SU-DHL-6 (cell line): Measurements from ENCODE around the gene ADAMTS17.

Source experiments
- H2AFZ ChIP-seq: fragments of 200-600 bp; sonication (generic); 2 replicates; pipeline ENCODE4 v1.6.1; 2014; ENCODE audit warnings: low read depth, mild to moderate bottlenecking, moderate library complexity, mixed read lengths, antibody characterized with exemption, low read length; ENCODE audit not compliant: severe bottlenecking
- H3F3A ChIP-seq: fragments of 200-600 bp; shearing (Covaris generic); 2 replicates; pipeline ENCODE4 v1.6.0; 2016; ENCODE audit warnings: antibody characterized with exemption, mild to moderate bottlenecking; ENCODE audit not compliant: insufficient read depth
- H3K27ac ChIP-seq: fragments of 200-600 bp; sonication (generic); 2 replicates; pipeline ENCODE4 v1.5.1; 2016; ENCODE audit warnings: low read depth, mild to moderate bottlenecking, low read length, moderate library complexity, mixed read lengths
- H3K27me3 ChIP-seq: fragments of 200-600 bp; sonication (generic), shearing (Covaris generic); 2 replicates; pipeline ENCODE4 v1.6.0; 2014; ENCODE audit warnings: mild to moderate bottlenecking, low read length
- H3K36me3 ChIP-seq: fragments of 200-600 bp; sonication (generic); 2 replicates; pipeline ENCODE4 v1.6.1; 2014; ENCODE audit warnings: mild to moderate bottlenecking, low read length, mixed read lengths
- H3K4me2 ChIP-seq: fragments of 300-600, 200-600 bp; shearing (Covaris generic), sonication (generic); 2 replicates; pipeline ENCODE4 v1.6.0; 2014; ENCODE audit warnings: low read length, low read depth, mild to moderate bottlenecking; ENCODE audit not compliant: poor library complexity, severe bottlenecking
- H3K4me3 ChIP-seq: fragments of 200-600 bp; sonication (generic); 2 replicates; pipeline ENCODE4 v1.5.1; 2014; ENCODE audit warnings: antibody characterized with exemption, low read length, mild to moderate bottlenecking, mixed read lengths; ENCODE audit not compliant: insufficient read depth, poor library complexity, severe bottlenecking
- H3K79me2 ChIP-seq: fragments of 200-600 bp; sonication (generic); 2 replicates; pipeline ENCODE4 v1.6.1; 2014; ENCODE audit warnings: mild to moderate bottlenecking, low read length, moderate library complexity; ENCODE audit not compliant: insufficient read depth
- H3K9ac ChIP-seq: fragments of 200-600 bp; sonication (generic); 2 replicates; pipeline ENCODE4 v1.7.0; 2014; ENCODE audit warnings: mild to moderate bottlenecking, low read length
- H3K9me2 ChIP-seq: fragments of 200-600 bp; sonication (generic); replicated peaks from 2 replicates; pipeline ENCODE4 v1.6.1; 2014; ENCODE audit warnings: low read length; ENCODE audit not compliant: insufficient read depth
- H3K9me3 ChIP-seq: fragments of 200-600 bp; sonication (generic); 2 replicates; pipeline ENCODE4 v1.6.1; 2014; ENCODE audit warnings: low read length, mixed read lengths; ENCODE audit not compliant: insufficient read depth
- H4K20me1 ChIP-seq: fragments of 200-600 bp; sonication (generic); 2 replicates; pipeline ENCODE4 v1.6.1; 2014; ENCODE audit warnings: low read depth, mild to moderate bottlenecking, antibody characterized with exemption, low read length, moderate library complexity, mixed read lengths
- CTCF ChIP-seq: fragments of 200-600 bp; sonication (generic); IDR thresholded peaks from one replicate; pipeline ENCODE4 v1.5.1; 2017; ENCODE audit warnings: antibody characterized with exemption, mild to moderate bottlenecking, low read length, moderate library complexity; ENCODE audit not compliant: insufficient read depth, poor library complexity, severe bottlenecking
- EZH2phosphoT487 ChIP-seq: fragments of 200-600 bp; sonication (generic), shearing (Covaris generic); conservative IDR thresholded peaks from 2 replicates; pipeline ENCODE4 v1.6.1; 2018; ENCODE audit warnings: mild to moderate bottlenecking, antibody characterized with exemption, low read length, moderate library complexity, mixed read lengths

ADAMTS17 gene

GRCh38 chr15:100245487-100245820 is 96.3 kb downstream of the ADAMTS17 start:
- H2AFZ ChIP-seq = no peak overlapping the region
- no peak overlapping the region for H3K4me2 ChIP-seq

GRCh38 chr15:100244796-100245486 is 96.8 kb downstream of the ADAMTS17 start:
- Histone ChIP-seq H3K4me3 (no peak overlapping the region), H4K20me1 (no peaks in the 10 kb centered on the region), H3K27me3 (no peaks in the 10 kb centered on the region), H3F3A (no peaks in the 10 kb centered on the region), H3K4me2 (no peak overlapping the region), H3K9ac (no peak overlapping the region), H3K27ac (no peak overlapping the region), H3K79me2 (no peaks in the 10 kb centered on the region), H3K9me3 (no peaks in the 10 kb centered on the region), H3K9me2 (no peaks in the 10 kb centered on the region), H2AFZ (no peak overlapping the region), H3K36me3 (no peaks in the 10 kb centered on the region)
- TF ChIP-seq CTCF (no peak), EZH2phosphoT487 (no peak)

More at GRCh38 chr15:100245487-100245820, 96.3 kb downstream of the ADAMTS17 start:
- H3F3A ChIP-seq = no peaks in the 10 kb centered on the region
- H3K27me3 ChIP-seq = no peaks in the 10 kb centered on the region
- H3K4me3 ChIP-seq = no peak overlapping the region
- TF ChIP-seq EZH2phosphoT487 (no peak), CTCF (no peak)
- H3K9me2 ChIP-seq = no peaks in the 10 kb centered on the region
- no peaks in the 10 kb centered on the region for H3K9me3 ChIP-seq
- no peak overlapping the region for H3K27ac ChIP-seq
- no peaks in the 10 kb centered on the region for H4K20me1 ChIP-seq
- H3K36me3 ChIP-seq = no peaks in the 10 kb centered on the region
- no peak overlapping the region for H3K9ac ChIP-seq
- no peaks in the 10 kb centered on the region for H3K79me2 ChIP-seq

- H3K27me3 ChIP-seq = no peaks in the 10 kb centered on the region
- no peak overlapping the region for H3K27ac ChIP-seq
- no peak overlapping the region for H3K9ac ChIP-seq
- no peaks in the 10 kb centered on the region for H3K36me3 ChIP-seq
- H3K4me3 ChIP-seq = no peak overlapping the region
- no peaks in the 10 kb centered on the region for H3K9me2 ChIP-seq
- H3F3A ChIP-seq = no peaks in the 10 kb centered on the region
- H4K20me1 ChIP-seq = no peaks in the 10 kb centered on the region
- H2AFZ ChIP-seq = no peak overlapping the region
- TF ChIP-seq CTCF = no peak
- no peak for TF ChIP-seq EZH2phosphoT487
- no peaks in the 10 kb centered on the region for H3K9me3 ChIP-seq
- no peaks in the 10 kb centered on the region for H3K79me2 ChIP-seq
- H3K4me2 ChIP-seq = no peak overlapping the region
Measured at GRCh38 chr15:100242989-100243388, 98.8 kb downstream of the ADAMTS17 start.
